HUES48 (cell line): ENCODE results near the gene SLC35G2.
A peak's percentile ranks its signal among the peaks of the same experiment; 100 is the strongest.
"Not testable (repeated sequence)": the region's sequence is repeated elsewhere in the genome, so short reads cannot be mapped to it uniquely, and the experiment has no call there.

Experiments
- H3K27ac ChIP-seq: one replicate; pipeline ENCODE4 v1.7.0; 2013; ENCODE audit warnings: low read depth, low read length, inconsistent platforms
- H3K27me3 ChIP-seq: 2 replicates; pipeline ENCODE4 v1.6.1; 2013; ENCODE audit warnings: mild to moderate bottlenecking, low read length; ENCODE audit not compliant: control insufficient read depth, insufficient read depth
- H3K36me3 ChIP-seq: 2 replicates; pipeline ENCODE4 v1.6.1; 2013; ENCODE audit warnings: low read length; ENCODE audit not compliant: control insufficient read depth, insufficient read depth
- H3K4me1 ChIP-seq: 2 replicates; pipeline ENCODE4 v1.6.1; 2013; ENCODE audit warnings: mild to moderate bottlenecking, low read length; ENCODE audit not compliant: control insufficient read depth, insufficient read depth
- H3K4me3 ChIP-seq: 2 replicates; pipeline ENCODE4 v1.5.1; 2013; ENCODE audit warnings: mild to moderate bottlenecking, low read depth, low read length
- H3K9ac ChIP-seq: 2 replicates; pipeline ENCODE4 v1.6.1; 2013; ENCODE audit warnings: mild to moderate bottlenecking, low read depth, low read length, moderate library complexity
- H3K9me3 ChIP-seq: 2 replicates; pipeline ENCODE4 v1.6.1; 2013; ENCODE audit warnings: low read length; ENCODE audit not compliant: control insufficient read depth, insufficient read depth

Gene SLC35G2

DNA sequence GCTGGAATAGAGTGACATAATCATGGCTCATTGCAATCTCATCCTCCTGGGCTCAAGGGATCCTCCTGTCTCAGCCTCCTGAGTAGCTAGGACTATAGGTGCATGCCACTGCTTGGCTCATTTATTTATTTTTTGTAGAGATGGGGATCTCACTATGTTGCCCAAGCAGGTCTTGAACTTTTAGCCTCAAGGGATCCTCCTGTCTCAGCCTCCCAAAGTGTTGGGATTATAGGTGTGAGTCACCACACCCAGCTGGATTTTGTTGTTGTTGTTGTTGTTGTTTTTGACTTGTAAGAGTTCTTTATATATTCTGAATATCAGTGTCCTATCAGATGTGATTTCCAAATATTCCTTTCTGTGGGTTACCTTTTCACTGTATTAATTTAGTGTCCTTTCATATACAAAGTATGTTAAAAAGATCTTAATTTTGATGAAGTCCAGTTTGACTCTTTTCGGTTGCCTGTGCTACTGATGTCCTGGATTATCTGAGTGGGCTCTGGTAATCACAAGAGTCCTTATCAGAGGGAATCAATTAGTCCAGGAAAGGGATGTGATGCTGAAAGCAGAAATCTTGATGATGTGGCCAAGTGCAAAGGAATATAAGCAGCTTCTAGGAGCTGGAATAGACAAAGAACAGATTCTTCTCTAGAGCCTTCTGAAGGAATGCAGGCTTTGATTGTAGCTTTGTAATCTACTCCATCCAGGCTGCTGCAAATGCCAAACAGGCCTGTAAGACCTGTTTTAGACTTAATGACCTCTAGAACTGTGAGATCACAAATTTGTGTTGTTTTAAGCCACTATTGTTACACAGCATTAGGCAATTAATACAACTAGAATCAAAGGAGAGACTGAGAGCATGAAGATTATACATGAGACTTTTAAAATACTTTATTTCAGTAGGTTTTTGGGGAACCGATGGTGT lies 73.3 kb downstream of the SLC35G2 start:
- Histone ChIP-seq H3K4me1 (peaks cover 16% of the 10 kb centered on the region), H3K4me3 (no peak overlapping the region), H3K9ac (no peak overlapping the region), H3K9me3 (no peaks in the 10 kb centered on the region), H3K36me3 (0 out of 2 replicates have a peak, but pooled peaks cover 4% of the 10 kb centered on the region), H3K27ac (no peak overlapping the region), H3K27me3 (no peaks in the 10 kb centered on the region)

DNA sequence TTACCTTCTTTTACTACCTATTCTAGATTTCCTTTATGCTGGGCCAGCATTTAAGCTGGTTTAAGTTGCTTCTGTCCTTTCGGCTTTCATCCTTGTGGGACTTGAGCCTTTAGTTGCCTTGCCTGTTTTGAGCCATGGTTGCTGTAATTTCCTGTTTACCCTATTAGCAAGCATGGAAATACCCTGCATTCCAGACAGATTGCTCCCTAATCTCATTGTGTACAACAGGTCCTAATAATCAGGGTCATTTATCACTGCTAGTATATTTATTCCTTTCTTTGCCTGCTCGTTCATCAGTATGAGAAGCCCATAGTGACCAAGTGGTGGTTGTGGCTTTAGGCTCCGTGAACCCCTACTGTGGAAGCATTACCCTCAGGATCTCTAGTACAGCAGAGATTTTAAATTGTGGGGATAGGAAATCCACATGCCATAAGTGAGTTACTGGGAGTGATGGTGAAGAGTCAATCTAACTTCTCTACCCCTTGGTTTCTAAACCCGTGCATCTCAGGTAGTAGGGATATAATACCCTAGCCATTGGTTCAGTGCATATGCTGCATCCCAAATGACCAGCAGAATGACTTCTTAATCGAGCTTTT lies 75.0 kb downstream of the SLC35G2 start:
- Histone ChIP-seq H3K36me3 (0 out of 2 replicates have a peak, but pooled peaks cover 4% of the 10 kb centered on the region), H3K27me3 (no peaks in the 10 kb centered on the region), H3K9me3 (no peaks in the 10 kb centered on the region), H3K4me3 (no peak overlapping the region), H3K9ac (no peak overlapping the region), H3K4me1 (peaks cover 30% of the 10 kb centered on the region), H3K27ac (peak overlapping the region; percentile 2)

DNA sequence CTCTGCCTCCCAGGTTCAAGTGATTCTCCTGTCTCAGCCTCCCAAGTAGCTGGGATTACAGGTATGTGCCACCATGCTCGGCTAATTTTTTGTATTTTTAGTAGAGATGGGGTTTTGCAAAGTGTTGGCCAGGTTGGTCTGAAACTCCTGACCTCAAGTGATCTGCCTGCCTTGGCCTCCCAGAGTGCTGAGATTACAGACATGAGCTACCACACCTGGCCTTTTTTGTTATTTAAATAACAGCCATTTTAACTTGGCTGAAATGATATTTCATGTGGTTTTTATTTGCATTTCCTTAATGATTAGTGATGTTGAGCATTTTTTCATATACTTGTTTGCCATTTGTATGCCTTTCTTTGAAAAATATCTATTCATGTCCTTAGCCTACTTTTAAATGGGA lies 78.2 kb downstream of the SLC35G2 start:
- H3K9ac ChIP-seq, H3K27me3 ChIP-seq, H3K36me3 ChIP-seq, H3K4me3 ChIP-seq, H3K9me3 ChIP-seq: not testable (repeated sequence)
- peaks cover 56% of the 10 kb centered on the region for H3K4me1 ChIP-seq
- peak overlapping the region; percentile 21 for H3K27ac ChIP-seq

DNA sequence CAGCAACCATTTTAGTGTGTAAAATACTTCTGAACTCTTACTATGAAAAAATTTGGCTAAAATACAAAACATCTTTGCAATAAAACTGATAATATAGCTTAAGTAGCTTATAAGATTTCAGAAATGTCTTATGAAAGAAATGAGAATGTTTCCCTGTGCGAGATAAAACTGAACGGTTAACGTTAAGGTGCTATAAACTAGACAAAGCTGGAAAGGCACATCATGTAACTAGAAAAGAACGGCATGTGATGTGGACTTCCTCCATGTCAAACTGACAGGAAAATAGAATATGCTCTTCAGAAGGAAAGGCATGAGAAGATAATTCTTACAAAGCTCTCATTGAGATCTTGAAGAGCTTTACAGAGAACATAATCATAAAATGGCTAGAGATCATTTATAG lies 79.6 kb downstream of the SLC35G2 start:
- Histone ChIP-seq H3K27me3 (no peaks in the 10 kb centered on the region), H3K9me3 (no peaks in the 10 kb centered on the region), H3K27ac (no peak overlapping the region), H3K36me3 (no peaks in the 10 kb centered on the region), H3K4me3 (no peak overlapping the region), H3K4me1 (peaks cover 60% of the 10 kb centered on the region), H3K9ac (no peak overlapping the region)

- Histone ChIP-seq H3K9me3 (no peaks in the 10 kb centered on the region), H3K4me3 (no peak overlapping the region), H3K9ac (no peak overlapping the region), H3K27me3 (no peaks in the 10 kb centered on the region), H3K27ac (peak overlapping the region; percentile 46), H3K36me3 (no peaks in the 10 kb centered on the region), H3K4me1 (peaks cover 55% of the 10 kb centered on the region)
These were observed 80.0 kb downstream of the SLC35G2 start for GRCh38 chr3:136898954-136899353.

- peaks cover 53% of the 10 kb centered on the region for H3K4me1 ChIP-seq
- H3K36me3 ChIP-seq: no peaks in the 10 kb centered on the region
- no peak overlapping the region for H3K27ac ChIP-seq
- H3K27me3 ChIP-seq: no peaks in the 10 kb centered on the region
- H3K9me3 ChIP-seq: no peaks in the 10 kb centered on the region
- no peak overlapping the region for H3K9ac ChIP-seq
- no peak overlapping the region for H3K4me3 ChIP-seq
These were observed 80.8 kb downstream of the SLC35G2 start for GRCh38 chr3:136899622-136900158.

DNA sequence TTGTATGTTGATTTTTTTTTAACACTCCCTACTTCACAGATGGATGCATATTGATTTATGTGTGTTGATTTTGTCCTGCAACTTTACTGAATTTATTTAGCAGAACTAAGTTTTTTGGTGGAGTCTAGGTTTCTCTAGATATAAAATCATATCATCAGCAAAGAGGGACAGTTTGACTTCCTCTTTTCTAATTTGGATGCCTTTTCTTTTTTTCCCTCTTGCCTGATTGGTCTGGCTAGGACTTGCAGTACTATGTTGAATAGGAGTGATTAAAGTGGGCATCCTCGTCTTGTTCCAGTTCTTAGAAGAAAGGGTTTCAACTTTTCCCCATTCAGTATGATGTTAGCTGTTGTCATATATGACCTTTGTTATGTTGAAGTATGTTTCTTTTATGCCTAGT lies 81.8 kb downstream of the SLC35G2 start:
- H3K36me3 ChIP-seq, H3K4me3 ChIP-seq, H3K9ac ChIP-seq, H3K9me3 ChIP-seq, H3K27me3 ChIP-seq, H3K27ac ChIP-seq: not testable (repeated sequence)
- H3K4me1 ChIP-seq: peaks cover 53% of the 10 kb centered on the region

DNA sequence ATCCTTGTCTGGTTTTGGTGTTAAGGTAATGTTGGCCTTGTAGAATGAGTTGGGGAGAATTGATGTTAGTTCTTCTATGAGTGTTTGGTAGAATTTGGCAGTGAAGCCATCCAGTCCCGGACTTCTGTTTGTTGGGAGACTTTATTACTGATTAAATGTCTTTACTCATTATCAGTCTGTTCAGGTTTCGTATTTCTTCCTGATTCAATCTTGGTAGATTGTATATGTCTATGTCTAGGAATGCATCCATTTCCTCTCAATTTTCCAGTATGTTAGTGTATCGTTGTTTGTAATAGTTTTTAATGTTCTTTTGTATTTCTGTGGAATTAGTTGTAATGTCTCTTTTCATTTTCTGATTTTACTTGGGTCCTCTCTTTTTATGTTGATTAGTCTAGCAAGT lies 82.5 kb downstream of the SLC35G2 start:
- H3K9ac ChIP-seq: no peak overlapping the region
- no peaks in the 10 kb centered on the region for H3K27me3 ChIP-seq
- H3K36me3 ChIP-seq: no peaks in the 10 kb centered on the region
- H3K4me1 ChIP-seq: peaks cover 53% of the 10 kb centered on the region
- H3K9me3 ChIP-seq: no peaks in the 10 kb centered on the region
- no peak overlapping the region for H3K4me3 ChIP-seq
- H3K27ac ChIP-seq: no peak overlapping the region

- H3K27ac ChIP-seq, H3K27me3 ChIP-seq, H3K4me3 ChIP-seq: not testable (repeated sequence)
These were observed 83.6 kb downstream of the SLC35G2 start for GRCh38 chr3:136902530-136902929.

GRCh38 chr3:136903899-136904298 lies 85.0 kb downstream of the SLC35G2 start:
- no peak overlapping the region for H3K9ac ChIP-seq
- no peak overlapping the region for H3K27ac ChIP-seq
- H3K9me3 ChIP-seq: no peaks in the 10 kb centered on the region
- no peaks in the 10 kb centered on the region for H3K36me3 ChIP-seq
- H3K4me3 ChIP-seq: no peak overlapping the region
- H3K27me3 ChIP-seq: no peaks in the 10 kb centered on the region
- H3K4me1 ChIP-seq: peaks cover 40% of the 10 kb centered on the region

More at GRCh38 chr3:136902530-136902929, 83.6 kb downstream of the SLC35G2 start:
- peaks cover 50% of the 10 kb centered on the region for H3K4me1 ChIP-seq
- H3K9me3 ChIP-seq, H3K36me3 ChIP-seq, H3K9ac ChIP-seq: not testable (repeated sequence)

GRCh38 chr3:136904746-136905145 lies 85.8 kb downstream of the SLC35G2 start:
- no peak overlapping the region for H3K4me3 ChIP-seq

More at GRCh38 chr3:136904746-136905145, 85.8 kb downstream of the SLC35G2 start:
- H3K36me3 ChIP-seq: no peaks in the 10 kb centered on the region
- no peak overlapping the region for H3K27ac ChIP-seq
- H3K4me1 ChIP-seq: peaks cover 40% of the 10 kb centered on the region
- no peaks in the 10 kb centered on the region for H3K9me3 ChIP-seq
- no peaks in the 10 kb centered on the region for H3K27me3 ChIP-seq
- no peak overlapping the region for H3K9ac ChIP-seq
